ENCODE data around the gene FAM163B. TPM values are rescaled to one million over a fixed set of nuclear protein-coding genes. Genes with fewer than 3 reads are reported as not detected.

FAM163B gene
- total and polyA plus RNA-seq, 2 of the 8 experiments (the other 6 are each of a cell fraction or from before 2014, with no cell fraction given), result 0.63 to 1.0 TPM

- TF ChIP-seq RFX5 (IDR thresholded peaks at IDR 0.05; ENCODE audit: borderline replicate concordance, low read depth, low read length), result no peak
- TF ChIP-seq SUZ12 (IDR thresholded peaks at IDR 0.05; ENCODE audit: low read length), result no peak
- no peak for TF ChIP-seq BRCA1 (IDR thresholded peaks at IDR 0.05; ENCODE audit: low read depth, low read length)
- no peak for TF ChIP-seq EZH2 (IDR thresholded peaks at IDR 0.05; ENCODE audit: low read depth, low read length, severe bottlenecking)
- TF ChIP-seq SP4 (IDR thresholded peaks at IDR 0.05; ENCODE audit: low read length), result no peak
- TF ChIP-seq CHD2 (IDR thresholded peaks at IDR 0.05; ENCODE audit: low read length), result no peak
- peak in 2 of 3 experiments; percentile 82 to 89; a peak in 3 of 4 replicates for TF ChIP-seq CTCF (IDR thresholded peaks at IDR 0.05; ENCODE audit: control extremely low read depth in 1 of 3, insufficient read depth in 1 of 3, low read depth in 1 of 3, low read length in 3 of 3)
- TF ChIP-seq CHD7 (IDR thresholded peaks at IDR 0.05; ENCODE audit: insufficient replicate concordance, low read length), result no peak
Observed at GRCh38 chr9:133532937-133533668, 76.1 kb downstream of the FAM163B start (continued).

All from H1 (cell line).